ENCODE data around the gene TMEM238. TPM values are rescaled to one million over a fixed set of nuclear protein-coding genes. Genes with fewer than 3 reads are reported as not detected.

TMEM238 gene
- total RNA-seq, 2 experiments from 2014 or later = 5.9 to 6.3 TPM

GRCh38 chr19:55387736-55388497, 3.8 kb upstream of the TMEM238 start:
- Mint-ChIP-seq H3K27me3 (no peaks in the 10 kb centered on the region), H3K4me3 (peak overlapping the region; percentile 89), H3K36me3 (ENCODE audit: low read depth) (peaks cover 50% of the 10 kb centered on the region), H3K4me1 (peaks cover 39% of the 10 kb centered on the region), H3K9me3 (ENCODE audit: low read depth) (no peaks in the 10 kb centered on the region), H3K27ac (peak overlapping the region; percentile 98)
- ChIA-PET POLR2A (interaction anchor here (0.6 to 4.0 kb wide), 3 partner anchors 18 to 322 kb away, joined by 3 to 41 read pairs (median 4); partner anchors contain the start of gene UBE2S), CTCF (no interaction called here)
- ATAC-seq (no peak), DNase-seq (no peak)
- intact Hi-C loops (cut with DNase I, micrococcal nuclease) = loop anchor here (5.0 to 10.0 kb wide), 2 partner anchors 86 to 737 kb away; partner anchors contain the start of gene ZNF787 (in 1 of the 2)

GRCh38 chr19:55386493-55386971, 2.4 kb upstream of the TMEM238 start:
- DNase-seq (peak; percentile 59), ATAC-seq (no peak)
- Mint-ChIP-seq H3K36me3 (ENCODE audit: low read depth) (peaks cover 59% of the 10 kb centered on the region), H3K4me3 (peak overlapping the region; percentile 89), H3K9me3 (ENCODE audit: low read depth) (no peaks in the 10 kb centered on the region), H3K27ac (peak overlapping the region; percentile 98), H3K27me3 (no peaks in the 10 kb centered on the region), H3K4me1 (peaks cover 49% of the 10 kb centered on the region)
- intact Hi-C loops (cut with DNase I, micrococcal nuclease) = loop anchor here (5.0 to 10.0 kb wide), 2 partner anchors 84 to 738 kb away; partner anchors contain the start of gene ZNF787 (in 1 of the 2)
- ChIA-PET POLR2A (interaction anchor here (0.6 to 0.7 kb wide), 3 partner anchors 48 to 213 kb away, joined by 3 read pairs; partner anchors contain the start of gene ZNF524), CTCF (interaction anchor here (1.1 kb wide), 1 partner anchor 132 kb away, joined by 3 read pairs; no protein-coding TSS in a partner anchor)

- ChIA-PET POLR2A (interaction anchor here (0.6 to 0.7 kb wide), 2 partner anchors 150 to 214 kb away, joined by 3 read pairs; partner anchors contain the start of gene ZNF524), CTCF (no interaction called here)
- Mint-ChIP-seq H3K9me3 (ENCODE audit: low read depth) (no peaks in the 10 kb centered on the region), H3K4me3 (peak within 1 kb of the TSS; percentile 89), H3K4me1 (peaks cover 51% of the 10 kb centered on the region), H3K27ac (peak within 1 kb of the TSS; percentile 98), H3K36me3 (ENCODE audit: low read depth) (peaks cover 61% of the 10 kb centered on the region), H3K27me3 (no peaks in the 10 kb centered on the region)
- peak; percentile 98 for DNase-seq
- peak; percentile 85 for ATAC-seq
- intact Hi-C loops (cut with DNase I, micrococcal nuclease) = loop anchor here (1.0 to 10.0 kb wide), 18 partner anchors 22 to 1195 kb away; partner anchors contain the start of genes KMT5C (in 2 of the 2), EPN1 (in 1 of the 2), FIZ1 (in 1 of the 2) and HSPBP1 (in 1 of the 2)
Measured at GRCh38 chr19:55385724-55386492, 1.8 kb upstream of the TMEM238 start, which contains the start of gene RPL28. Gene RPL28, plus strand, starts transcription at chr19:55385932. Its CDS starts 426 bp downstream, at chr19:55386358.

GRCh38 chr19:55384920-55385723, 1.0 kb upstream of the TMEM238 start:
- Mint-ChIP-seq H3K9me3 (ENCODE audit: low read depth) (no peaks in the 10 kb centered on the region), H3K27ac (peak overlapping the region; percentile 98), H3K27me3 (no peaks in the 10 kb centered on the region), H3K4me1 (peaks cover 50% of the 10 kb centered on the region), H3K4me3 (peak overlapping the region; percentile 89), H3K36me3 (ENCODE audit: low read depth) (peaks cover 56% of the 10 kb centered on the region)
- peak; percentile 98 for DNase-seq
- CTCF ChIA-PET = interaction anchor here (0.6 to 1.7 kb wide), 8 partner anchors 13 to 269 kb away, joined by 3 to 10 read pairs (median 4); partner anchors contain the start of gene KMT5C
- intact Hi-C loops (cut with DNase I, micrococcal nuclease) = loop anchor here (1.0 to 10.0 kb wide), 19 partner anchors 23 to 1194 kb away; partner anchors contain the start of genes KMT5C (in 2 of the 2), EPN1 (in 1 of the 2), FIZ1 (in 1 of the 2) and HSPBP1 (in 1 of the 2)
- POLR2A ChIA-PET = interaction anchor here (1.0 to 3.1 kb wide), 4 partner anchors 22 to 130 kb away, joined by 3 to 19 read pairs (median 8); partner anchors contain the start of genes KMT5C, PPP6R1 and UBE2S
- ATAC-seq = peak; percentile 86

GRCh38 chr19:55383279-55384130, 587 bp downstream of the TMEM238 start:
- Mint-ChIP-seq H3K27me3 (no peaks in the 10 kb centered on the region), H3K27ac (peak overlapping the region; percentile 94), H3K9me3 (ENCODE audit: low read depth) (no peaks in the 10 kb centered on the region), H3K36me3 (ENCODE audit: low read depth) (peaks cover 43% of the 10 kb centered on the region), H3K4me3 (peak overlapping the region; percentile 85), H3K4me1 (peaks cover 35% of the 10 kb centered on the region)
- intact Hi-C loops (cut with DNase I, micrococcal nuclease) = loop anchor here (1.0 to 10.0 kb wide), 6 partner anchors 120 to 1193 kb away; partner anchors contain the start of genes PPP1R12C (in 1 of the 2), TSEN34 (in 1 of the 2) and ZNF787 (in 1 of the 2)
- ATAC-seq = peak; percentile 4
- CTCF ChIA-PET = interaction anchor here (0.6 to 1.7 kb wide), 6 partner anchors 22 to 271 kb away, joined by 3 to 10 read pairs (median 4); partner anchors contain the start of gene KMT5C
- peak; percentile 79 for DNase-seq
- POLR2A ChIA-PET = interaction anchor here (0.8 to 3.1 kb wide), 8 partner anchors 10 to 271 kb away, joined by 3 to 19 read pairs (median 4); partner anchors contain the start of genes ISOC2, KMT5C, PPP6R1 and U2AF2

GRCh38 chr19:55382522-55383054, 1.5 kb downstream of the TMEM238 start:
- H3K4me1 Mint-ChIP-seq = peaks cover 27% of the 10 kb centered on the region
- no peaks in the 10 kb centered on the region for H3K27me3 Mint-ChIP-seq
- ChIA-PET POLR2A (interaction anchor here (1.0 to 3.1 kb wide), 2 partner anchors 14 to 25 kb away, joined by 3 to 19 read pairs; partner anchors contain the start of gene UBE2S), CTCF (interaction anchor here (0.6 to 0.9 kb wide), 2 partner anchors 81 to 106 kb away, joined by 3 to 4 read pairs; no protein-coding TSS in a partner anchor)
- peak overlapping the region; percentile 94 for H3K27ac Mint-ChIP-seq
- DNase-seq (no peak), ATAC-seq (no peak)
- peaks cover 34% of the 10 kb centered on the region for H3K36me3 Mint-ChIP-seq (ENCODE audit: low read depth)
- intact Hi-C loops (cut with DNase I, micrococcal nuclease) = loop anchor here in 1 of 2 experiments (1.0 to 10.0 kb wide), 2 partner anchors 121 to 742 kb away; partner anchors contain the start of gene ZNF787
- H3K4me3 Mint-ChIP-seq = peak overlapping the region; percentile 85
- no peaks in the 10 kb centered on the region for H3K9me3 Mint-ChIP-seq (ENCODE audit: low read depth)

- POLR2A ChIA-PET = no interaction called here
- H3K36me3 Mint-ChIP-seq (ENCODE audit: low read depth) = peaks cover 28% of the 10 kb centered on the region
Measured at GRCh38 chr19:55382013-55382412, 2.1 kb downstream of the TMEM238 start.

GRCh38 chr19:55379174-55379573, 4.9 kb downstream of the TMEM238 start:
- Mint-ChIP-seq H3K9me3 (ENCODE audit: low read depth) (no peaks in the 10 kb centered on the region), H3K27ac (no peak overlapping the region), H3K36me3 (ENCODE audit: low read depth) (peaks cover 14% of the 10 kb centered on the region), H3K4me1 (peaks cover 15% of the 10 kb centered on the region), H3K4me3 (no peak overlapping the region), H3K27me3 (peaks cover 2% of the 10 kb centered on the region)
- ChIA-PET POLR2A (no interaction called here), CTCF (no interaction called here)
- ATAC-seq = no peak
- intact Hi-C loops (cut with DNase I, micrococcal nuclease) = no loop called here
- no peak for DNase-seq

More at GRCh38 chr19:55382013-55382412, 2.1 kb downstream of the TMEM238 start:
- CTCF ChIA-PET = no interaction called here
- DNase-seq = no peak
- intact Hi-C loops (cut with DNase I, micrococcal nuclease) = loop anchor here in 1 of 2 experiments (10.0 kb wide), 1 partner anchor 743 kb away; the partner anchor contains the start of gene ZNF787
- no peak for ATAC-seq
- no peaks in the 10 kb centered on the region for H3K9me3 Mint-ChIP-seq (ENCODE audit: low read depth)
- no peak overlapping the region for H3K27ac Mint-ChIP-seq
- H3K27me3 Mint-ChIP-seq = no peaks in the 10 kb centered on the region
- peaks cover 22% of the 10 kb centered on the region for H3K4me1 Mint-ChIP-seq
- H3K4me3 Mint-ChIP-seq = peak overlapping the region; percentile 85

All from activated CD4-positive, alpha-beta T cell treated with anti-CD3 and anti-CD28 coated beads for 36 hours (primary cell).